ENCODE results near the gene OPN1SW. TPM values are rescaled to one million over a fixed set of nuclear protein-coding genes. Genes with fewer than 3 reads are reported as not detected.

The OPN1SW gene
- total and polyA plus RNA-seq, 9 of the 15 experiments (the other 6 are each of a cell fraction or from before 2014, with no cell fraction given): 0.84 to 1.0 TPM; not detected in 7

DNA sequence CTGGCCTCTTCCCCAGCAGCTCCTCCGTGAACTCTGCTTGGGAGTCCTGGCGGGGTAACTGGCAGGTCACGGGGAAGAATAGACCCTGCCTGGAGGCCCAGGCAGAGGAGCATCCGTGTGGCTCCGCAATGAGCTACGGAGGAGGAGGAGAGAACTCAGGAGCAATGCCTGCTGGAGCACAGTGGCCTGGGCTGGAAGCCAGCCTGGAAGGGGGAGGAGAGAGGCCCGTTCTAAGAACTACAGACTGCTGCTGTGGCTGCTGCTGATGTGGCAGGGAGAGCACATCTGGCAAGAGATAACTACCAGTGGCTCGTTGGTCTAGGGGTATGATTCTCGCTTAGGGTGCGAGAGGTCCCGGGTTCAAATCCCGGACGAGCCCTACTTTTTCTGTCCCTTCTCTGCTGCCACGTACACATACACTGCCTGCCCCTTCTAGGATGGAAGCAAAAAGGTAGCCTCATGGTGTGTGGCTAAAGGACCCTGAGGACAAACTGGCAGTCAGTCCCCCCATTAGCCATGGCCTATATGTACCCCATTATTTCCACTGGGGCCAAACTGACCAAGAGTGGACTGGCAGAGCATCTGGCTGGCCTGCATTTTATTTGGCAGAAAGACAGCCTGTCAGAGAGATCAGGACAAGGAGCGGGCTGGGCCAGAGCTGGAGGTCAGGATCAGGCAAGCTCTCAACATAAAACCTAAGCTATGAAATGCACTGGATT is 7.7 kb upstream of the OPN1SW start (continued):
- TF ChIP-seq ZBTB5 (IDR thresholded peaks at IDR 0.05) (peak; percentile 89), FOXP1 (CRISPR knock-in tag; IDR thresholded peaks at IDR 0.05) (peak; percentile 87), ATF3 (IDR thresholded peaks at IDR 0.05) (no peak), ATF3 (CRISPR knock-in tag; conservative IDR thresholded peaks at IDR 0.05) (peak; percentile 95), EZH2 (IDR thresholded peaks at IDR 0.05; ENCODE audit: borderline replicate concordance, low read depth, low read length) (no peak), TAL1 (IDR thresholded peaks at IDR 0.05) (peak; percentile 53), HDAC6 (IDR thresholded peaks at IDR 0.05; ENCODE audit: low read depth, low read length) (peak; percentile 90; the same call in 1 of the 2 replicates), ZNF165 (CRISPR knock-in tag; IDR thresholded peaks at IDR 0.05; ENCODE audit: borderline replicate concordance) (0 out of 2 replicates have a peak, but pooled peaks have one; percentile 13), ZNF24 (IDR thresholded peaks at IDR 0.05) (peak; percentile 82), SNRNP70 (optimal IDR thresholded peaks at IDR 0.05; ENCODE audit: low read depth, low read length) (peak; percentile 34), ZNF354B (CRISPR knock-in tag; IDR thresholded peaks at IDR 0.05) (no peak), ZNF146 (CRISPR knock-in tag; IDR thresholded peaks at IDR 0.05; ENCODE audit: unreplicated experiment) (no peak), EGR1 (conservative IDR thresholded peaks at IDR 0.05) (peak; percentile 31; the same call in 1 of the 2 replicates), GTF2F1 (IDR thresholded peaks at IDR 0.05; ENCODE audit: low read depth, low read length) (peak; percentile 85; the same call in 1 of the 2 replicates)
- TF ChIP-seq, protein P1, sequence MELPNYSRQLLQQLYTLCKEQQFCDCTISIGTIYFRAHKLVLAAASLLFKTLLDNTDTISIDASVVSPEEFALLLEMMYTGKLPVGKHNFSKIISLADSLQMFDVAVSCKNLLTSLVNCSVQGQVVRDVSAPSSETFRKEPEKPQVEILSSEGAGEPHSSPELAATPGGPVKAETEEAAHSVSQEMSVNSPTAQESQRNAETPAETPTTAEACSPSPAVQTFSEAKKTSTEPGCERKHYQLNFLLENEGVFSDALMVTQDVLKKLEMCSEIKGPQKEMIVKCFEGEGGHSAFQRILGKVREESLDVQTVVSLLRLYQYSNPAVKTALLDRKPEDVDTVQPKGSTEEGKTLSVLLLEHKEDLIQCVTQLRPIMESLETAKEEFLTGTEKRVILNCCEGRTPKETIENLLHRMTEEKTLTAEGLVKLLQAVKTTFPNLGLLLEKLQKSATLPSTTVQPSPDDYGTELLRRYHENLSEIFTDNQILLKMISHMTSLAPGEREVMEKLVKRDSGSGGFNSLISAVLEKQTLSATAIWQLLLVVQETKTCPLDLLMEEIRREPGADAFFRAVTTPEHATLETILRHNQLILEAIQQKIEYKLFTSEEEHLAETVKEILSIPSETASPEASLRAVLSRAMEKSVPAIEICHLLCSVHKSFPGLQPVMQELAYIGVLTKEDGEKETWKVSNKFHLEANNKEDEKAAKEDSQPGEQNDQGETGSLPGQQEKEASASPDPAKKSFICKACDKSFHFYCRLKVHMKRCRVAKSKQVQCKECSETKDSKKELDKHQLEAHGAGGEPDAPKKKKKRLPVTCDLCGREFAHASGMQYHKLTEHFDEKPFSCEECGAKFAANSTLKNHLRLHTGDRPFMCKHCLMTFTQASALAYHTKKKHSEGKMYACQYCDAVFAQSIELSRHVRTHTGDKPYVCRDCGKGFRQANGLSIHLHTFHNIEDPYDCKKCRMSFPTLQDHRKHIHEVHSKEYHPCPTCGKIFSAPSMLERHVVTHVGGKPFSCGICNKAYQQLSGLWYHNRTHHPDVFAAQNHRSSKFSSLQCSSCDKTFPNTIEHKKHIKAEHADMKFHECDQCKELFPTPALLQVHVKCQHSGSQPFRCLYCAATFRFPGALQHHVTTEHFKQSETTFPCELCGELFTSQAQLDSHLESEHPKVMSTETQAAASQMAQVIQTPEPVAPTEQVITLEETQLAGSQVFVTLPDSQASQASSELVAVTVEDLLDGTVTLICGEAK (IDR thresholded peaks at IDR 0.05): peak; percentile 92
- TF ChIP-seq, protein P1 (CRISPR knock-in tag; IDR thresholded peaks at IDR 0.05): peak; percentile 58

Data from K562 (cell line).